ENCODE results near the gene CRISPLD2.
"Not testable (repeated sequence)": the region's sequence is repeated elsewhere in the genome, so short reads cannot be mapped to it uniquely, and the experiment has no call there.

Gene CRISPLD2

GRCh38 chr16:84856203-84856581 is 36.4 kb downstream of the CRISPLD2 start:
- DNase-seq (ENCODE audit: low read depth in 1 of 2, low spot score in 1 of 2), result not testable (repeated sequence)

GRCh38 chr16:84856811-84857210 is 37.0 kb downstream of the CRISPLD2 start:
- not testable (repeated sequence) for DNase-seq (ENCODE audit: low read depth in 1 of 2, low spot score in 1 of 2)

GRCh38 chr16:84859681-84860080 is 39.9 kb downstream of the CRISPLD2 start:
- no peak for DNase-seq (ENCODE audit: low read depth in 1 of 2, low spot score in 1 of 2)

- no peak for DNase-seq (ENCODE audit: low read depth in 1 of 2, low spot score in 1 of 2)
These were observed 40.6 kb downstream of the CRISPLD2 start for GRCh38 chr16:84860383-84860782.

GRCh38 chr16:84861671-84862070 is 41.9 kb downstream of the CRISPLD2 start:
- no peak for DNase-seq (ENCODE audit: low read depth in 1 of 2, low spot score in 1 of 2)

- DNase-seq (ENCODE audit: low read depth in 1 of 2, low spot score in 1 of 2), result no peak
These were observed 43.2 kb downstream of the CRISPLD2 start for GRCh38 chr16:84862804-84863480.

GRCh38 chr16:84863481-84863814 is 43.7 kb downstream of the CRISPLD2 start:
- DNase-seq (ENCODE audit: low read depth in 1 of 2, low spot score in 1 of 2), result no peak

GRCh38 chr16:84864326-84864955 is 44.7 kb downstream of the CRISPLD2 start:
- DNase-seq (ENCODE audit: low read depth in 1 of 2, low spot score in 1 of 2), result no peak

GRCh38 chr16:84867696-84868095 is 47.9 kb downstream of the CRISPLD2 start:
- DNase-seq (ENCODE audit: low read depth in 1 of 2, low spot score in 1 of 2), result no peak

GRCh38 chr16:84868328-84868727 is 48.5 kb downstream of the CRISPLD2 start:
- no peak for DNase-seq (ENCODE audit: low read depth in 1 of 2, low spot score in 1 of 2)

- no peak for DNase-seq (ENCODE audit: low read depth in 1 of 2, low spot score in 1 of 2)
These were observed 49.2 kb downstream of the CRISPLD2 start for GRCh38 chr16:84868829-84869472.

- DNase-seq (ENCODE audit: low read depth in 1 of 2, low spot score in 1 of 2), result no peak
These were observed 49.7 kb downstream of the CRISPLD2 start for GRCh38 chr16:84869473-84869845.

GRCh38 chr16:84872971-84873370 is 53.2 kb downstream of the CRISPLD2 start:
- DNase-seq (ENCODE audit: low read depth in 1 of 2, low spot score in 1 of 2), result not testable (repeated sequence)

- no peak for DNase-seq (ENCODE audit: low read depth in 1 of 2, low spot score in 1 of 2)
These were observed 54.2 kb downstream of the CRISPLD2 start for GRCh38 chr16:84874004-84874435.

- DNase-seq (ENCODE audit: low read depth in 1 of 2, low spot score in 1 of 2), result no peak
These were observed 54.8 kb downstream of the CRISPLD2 start for GRCh38 chr16:84874553-84874952.

- DNase-seq (ENCODE audit: low read depth in 1 of 2, low spot score in 1 of 2), result no peak
These were observed 55.2 kb downstream of the CRISPLD2 start for GRCh38 chr16:84874983-84875382.

- DNase-seq (ENCODE audit: low read depth in 1 of 2, low spot score in 1 of 2), result no peak
These were observed 56.1 kb downstream of the CRISPLD2 start for GRCh38 chr16:84875846-84876245.

- no peak for DNase-seq (ENCODE audit: low read depth in 1 of 2, low spot score in 1 of 2)
These were observed 57.3 kb downstream of the CRISPLD2 start for GRCh38 chr16:84876873-84877606.

GRCh38 chr16:84878770-84879169 is 59.0 kb downstream of the CRISPLD2 start:
- DNase-seq (ENCODE audit: low read depth in 1 of 2, low spot score in 1 of 2), result no peak

GRCh38 chr16:84879569-84880487 is 60.0 kb downstream of the CRISPLD2 start:
- DNase-seq (ENCODE audit: low read depth in 1 of 2, low spot score in 1 of 2), result no peak
